Measurements from ENCODE around the gene ATXN1.
A peak's percentile ranks its signal among the peaks of the same experiment; 100 is the strongest.

The ATXN1 gene

DNA sequence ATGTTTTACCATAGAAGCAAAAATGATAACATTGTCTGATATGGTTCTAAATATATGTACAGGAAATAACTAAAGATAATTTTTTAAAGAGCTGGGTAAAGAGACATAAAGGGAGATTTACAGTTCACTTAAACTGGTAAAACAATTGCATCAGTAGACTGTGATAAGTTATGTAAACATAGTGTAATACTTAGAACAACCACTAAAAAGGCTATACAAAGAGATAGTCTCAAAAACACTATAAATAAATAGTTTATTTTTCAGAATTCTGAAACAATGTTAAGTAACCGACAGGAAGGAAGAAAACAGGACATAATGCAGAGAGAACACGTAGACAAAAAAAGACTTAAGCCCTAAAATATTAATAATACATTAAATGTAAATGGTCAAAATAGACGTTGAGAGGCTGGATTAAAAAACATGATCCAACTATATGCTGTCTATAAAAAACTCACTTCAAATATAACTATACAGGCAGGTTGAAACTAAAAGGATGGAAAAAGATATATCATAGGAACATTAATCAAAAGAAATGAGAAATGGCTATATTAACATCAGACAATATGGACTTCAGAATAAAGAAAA, 32.7 kb upstream of the ATXN1 start:
- TF ChIP-seq GATA3 (IDR thresholded peaks at IDR 0.05; ENCODE audit: low read depth, low read length) (no peak), GATA2 (IDR thresholded peaks at IDR 0.05; ENCODE audit: low read depth, low read length) (no peak)

DNA sequence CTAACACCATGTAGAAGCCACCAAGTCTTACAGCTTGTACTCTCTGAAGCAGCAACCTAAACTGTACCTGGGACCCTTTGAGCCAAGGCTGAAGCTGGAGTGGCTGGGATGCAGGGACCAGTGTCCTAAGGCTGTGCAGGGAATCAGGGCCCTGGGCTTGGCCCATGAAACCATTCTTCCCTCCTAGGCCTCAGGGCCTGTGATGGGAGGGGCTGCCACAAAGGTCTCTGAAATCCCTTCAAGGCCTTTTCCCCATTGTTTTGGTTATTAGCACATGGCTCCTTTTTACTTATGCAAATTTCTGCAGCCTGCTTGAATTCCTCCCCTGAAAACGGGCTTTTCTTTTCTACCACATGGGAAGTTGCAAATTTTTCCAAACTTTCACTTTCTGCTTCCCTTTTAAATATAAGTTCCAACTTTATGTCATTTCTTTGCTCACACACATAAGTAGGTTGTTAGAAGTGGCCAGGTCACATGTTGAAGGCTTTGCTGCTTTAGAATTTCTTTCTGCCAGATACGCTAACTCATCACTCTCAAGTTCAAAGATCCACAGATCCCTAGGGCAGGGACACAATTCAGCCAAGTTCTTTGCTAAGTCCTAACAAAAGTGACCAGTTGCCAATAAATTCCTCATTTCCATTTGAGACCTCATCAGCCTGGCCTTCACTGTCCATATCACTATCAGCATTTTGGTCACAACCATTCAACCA, 28.2 kb upstream of the ATXN1 start:
- TF ChIP-seq GATA3 (IDR thresholded peaks at IDR 0.05; ENCODE audit: low read depth, low read length) (no peak), GATA2 (IDR thresholded peaks at IDR 0.05; ENCODE audit: low read depth, low read length) (no peak)

DNA sequence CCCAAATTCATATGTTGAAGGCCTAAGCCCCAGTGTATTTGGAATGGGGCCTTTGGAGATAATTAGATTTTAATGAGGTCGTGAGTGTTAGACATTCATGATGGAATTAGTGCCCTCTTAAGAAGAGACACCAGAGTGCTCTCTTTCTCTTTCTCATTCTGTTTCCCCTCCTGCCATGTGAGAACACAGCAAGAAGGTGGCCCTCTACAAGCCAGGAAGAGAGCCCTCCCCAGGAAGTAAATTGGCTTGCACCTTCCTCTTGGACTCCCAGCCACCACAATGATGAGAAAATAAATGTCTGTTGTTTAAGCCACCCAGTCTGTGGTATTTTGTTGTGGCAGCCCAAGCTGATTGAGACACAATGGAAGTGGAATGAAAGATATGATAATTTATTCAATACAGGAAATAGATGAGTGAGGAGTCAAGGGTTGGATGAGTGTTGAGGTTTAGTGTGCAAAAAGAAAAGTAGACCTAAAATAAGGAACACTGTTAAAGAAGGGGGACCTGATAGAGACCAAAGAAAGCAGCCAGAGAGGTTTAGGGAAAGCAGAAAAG, 25.9 kb upstream of the ATXN1 start:
- TF ChIP-seq GATA2 (IDR thresholded peaks at IDR 0.05; ENCODE audit: low read depth, low read length) (no peak), GATA3 (IDR thresholded peaks at IDR 0.05; ENCODE audit: low read depth, low read length) (no peak)

DNA sequence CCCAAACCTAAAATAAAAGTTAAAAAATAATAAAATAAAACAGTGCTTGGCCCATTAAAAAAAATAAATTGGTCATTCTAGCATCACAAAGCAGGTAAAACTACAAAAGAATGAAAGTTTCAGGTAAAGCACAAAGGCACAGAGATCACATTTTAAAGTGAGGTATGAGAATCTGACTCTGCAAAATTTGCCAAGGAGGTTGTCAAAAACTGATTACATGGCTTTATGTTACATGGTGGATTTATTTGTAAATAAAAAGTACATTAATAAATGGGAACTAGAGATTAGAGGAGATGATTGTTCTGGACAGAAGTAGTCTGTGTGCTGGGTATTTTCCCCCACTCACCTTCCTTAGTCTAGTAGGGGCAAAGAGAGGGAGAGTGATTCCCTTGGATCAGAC, 24.2 kb upstream of the ATXN1 start:
- TF ChIP-seq GATA2 (IDR thresholded peaks at IDR 0.05; ENCODE audit: low read depth, low read length) (no peak), GATA3 (IDR thresholded peaks at IDR 0.05; ENCODE audit: low read depth, low read length) (no peak)

DNA sequence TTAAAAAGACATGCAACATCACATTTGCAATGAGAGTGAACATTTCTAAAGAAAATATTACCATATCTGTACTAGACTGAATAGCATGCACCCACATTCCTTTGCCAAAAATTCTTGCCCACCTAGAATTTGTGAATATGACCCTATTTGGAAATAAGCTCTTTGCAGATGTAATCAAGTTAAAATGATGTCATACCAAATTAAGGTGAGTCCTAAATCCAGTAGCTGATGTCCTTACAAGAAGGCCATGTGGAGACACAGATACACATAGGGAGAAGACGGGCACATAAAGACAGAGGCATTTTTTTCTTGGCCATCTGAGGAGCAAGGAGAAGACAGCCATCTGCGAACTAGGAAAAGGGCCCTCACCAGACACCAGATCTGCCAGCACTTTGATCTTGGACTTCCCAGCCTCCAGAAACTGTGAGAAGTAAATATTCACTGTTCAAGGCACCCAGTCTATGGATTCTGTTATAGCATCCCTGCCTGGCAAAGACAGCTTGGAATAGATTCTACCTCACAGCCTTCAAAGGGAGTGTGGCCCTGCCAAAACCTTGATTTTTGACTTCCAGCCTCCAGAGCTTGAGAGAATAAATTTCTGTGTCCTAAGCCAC, 22.8 kb upstream of the ATXN1 start:
- no peak for TF ChIP-seq GATA2 (IDR thresholded peaks at IDR 0.05; ENCODE audit: low read depth, low read length)
- no peak for TF ChIP-seq GATA3 (IDR thresholded peaks at IDR 0.05; ENCODE audit: low read depth, low read length)

DNA sequence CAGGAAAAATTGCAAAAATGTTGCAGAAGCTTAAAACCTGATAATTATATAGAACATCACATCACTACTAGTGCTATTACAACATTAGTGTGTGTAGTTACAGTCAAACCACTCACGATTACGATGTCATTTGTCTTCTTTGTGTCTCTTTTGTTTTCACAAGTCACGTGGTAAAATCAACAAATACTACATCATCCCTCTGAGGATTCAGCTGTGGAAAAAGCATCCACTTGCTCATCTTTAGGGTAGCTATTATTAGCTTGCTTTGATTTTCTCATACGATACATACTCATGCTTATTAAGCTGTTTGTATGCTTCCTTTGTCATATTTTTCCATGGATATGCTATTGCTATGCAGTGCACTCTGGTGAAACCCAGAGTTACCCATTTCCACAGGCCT, 22.2 kb upstream of the ATXN1 start:
- TF ChIP-seq GATA3 (IDR thresholded peaks at IDR 0.05; ENCODE audit: low read depth, low read length) (no peak), GATA2 (IDR thresholded peaks at IDR 0.05; ENCODE audit: low read depth, low read length) (no peak)

DNA sequence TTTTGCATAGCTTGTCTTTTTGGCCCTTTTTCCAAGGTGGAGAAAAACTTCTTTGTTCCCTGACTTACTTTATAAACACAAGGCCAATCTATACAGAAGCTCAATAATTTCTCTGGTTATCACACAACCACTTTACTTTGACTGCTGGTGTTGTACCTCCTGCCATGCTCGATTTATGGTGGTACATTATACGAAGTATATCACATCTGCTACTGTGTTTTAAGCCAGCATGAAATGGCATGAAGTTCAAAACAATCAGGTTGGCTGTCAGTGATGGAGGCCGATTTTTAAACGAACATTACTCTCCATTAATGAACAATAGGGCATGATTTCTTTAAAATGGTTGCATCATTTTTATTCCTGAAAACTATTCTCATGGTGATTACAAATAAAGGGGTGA, 21.0 kb upstream of the ATXN1 start:
- TF ChIP-seq GATA2 (IDR thresholded peaks at IDR 0.05; ENCODE audit: low read depth, low read length), result no peak
- no peak for TF ChIP-seq GATA3 (IDR thresholded peaks at IDR 0.05; ENCODE audit: low read depth, low read length)

DNA sequence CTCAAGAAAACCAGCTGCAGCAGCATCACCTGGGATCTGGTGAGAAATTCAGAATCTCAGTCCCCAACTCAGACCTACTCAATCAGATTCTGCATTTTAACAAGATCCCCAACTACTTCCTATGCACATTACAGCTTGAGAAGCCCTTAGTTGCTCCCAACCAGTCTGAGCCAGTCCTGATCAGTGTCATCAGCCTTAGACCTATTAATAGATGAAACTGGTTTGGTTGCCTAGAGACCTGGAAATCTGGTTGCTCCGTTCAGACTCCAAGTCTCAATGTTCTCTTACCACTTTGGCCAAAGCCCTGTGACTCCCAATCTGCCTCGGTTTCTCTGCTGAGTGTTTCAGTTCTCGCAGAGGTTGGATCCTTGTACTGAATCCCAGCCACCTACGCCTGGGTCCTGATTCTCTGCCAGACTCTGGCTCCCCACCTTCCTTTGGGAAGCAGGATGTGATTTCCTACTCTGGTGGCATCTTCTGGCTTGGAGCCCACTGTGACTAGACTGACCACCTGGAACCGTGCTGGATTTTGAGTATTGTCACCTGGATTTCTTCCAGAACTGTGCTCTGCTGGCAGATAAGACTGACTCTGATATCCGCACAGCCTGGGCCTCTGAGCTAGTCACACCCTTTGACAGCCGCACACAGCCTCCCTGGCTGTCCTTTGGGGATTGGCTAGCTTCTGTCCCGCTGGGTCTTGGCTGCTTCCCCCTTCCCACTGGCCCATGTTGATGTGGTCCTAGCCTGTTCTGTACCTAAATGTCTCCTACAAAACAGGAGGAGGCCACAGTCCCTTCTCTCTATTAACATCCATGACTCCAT, 20.3 kb upstream of the ATXN1 start:
- TF ChIP-seq GATA2 (IDR thresholded peaks at IDR 0.05; ENCODE audit: low read depth, low read length) (no peak), GATA3 (IDR thresholded peaks at IDR 0.05; ENCODE audit: low read depth, low read length) (no peak)

DNA sequence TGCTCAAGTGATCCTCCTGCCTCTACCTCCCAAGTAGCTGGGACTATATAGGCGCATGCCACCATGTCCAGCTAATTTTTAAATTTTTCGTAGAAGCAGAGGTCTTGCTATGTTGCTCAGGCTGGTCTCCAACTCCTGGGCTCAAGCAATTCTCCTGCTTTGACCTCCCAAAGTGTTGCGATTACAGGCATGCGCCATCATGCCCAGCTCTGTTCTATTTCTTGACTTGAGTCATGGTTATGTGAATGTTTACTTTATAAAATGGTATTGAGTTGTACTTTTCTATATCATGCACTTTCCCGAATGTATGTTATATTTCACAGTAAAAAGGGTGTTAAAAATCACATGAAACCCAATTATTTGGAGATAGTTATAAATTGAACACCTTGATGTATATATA, 17.3 kb upstream of the ATXN1 start:
- TF ChIP-seq GATA2 (IDR thresholded peaks at IDR 0.05; ENCODE audit: low read depth, low read length), result no peak
- no peak for TF ChIP-seq GATA3 (IDR thresholded peaks at IDR 0.05; ENCODE audit: low read depth, low read length)

DNA sequence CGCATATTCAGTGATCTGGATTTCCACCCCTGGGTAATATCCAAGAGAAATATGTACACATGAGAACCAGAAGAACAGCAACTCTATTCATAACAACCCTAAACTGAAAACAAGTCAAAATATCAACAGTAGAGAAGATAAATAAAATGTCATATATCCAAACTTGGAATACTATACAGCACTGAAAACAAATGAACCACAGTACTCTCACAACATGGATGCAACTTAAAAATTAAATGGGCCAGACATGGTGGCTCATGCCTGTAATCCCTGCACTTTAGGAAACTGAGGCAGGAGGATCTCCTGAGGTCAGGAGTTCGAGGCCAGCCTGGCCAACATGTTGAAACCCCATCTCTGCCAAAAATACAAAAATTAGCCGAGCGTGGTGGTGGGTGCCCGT, 16.5 kb upstream of the ATXN1 start:
- TF ChIP-seq GATA2 (IDR thresholded peaks at IDR 0.05; ENCODE audit: low read depth, low read length), result no peak

DNA sequence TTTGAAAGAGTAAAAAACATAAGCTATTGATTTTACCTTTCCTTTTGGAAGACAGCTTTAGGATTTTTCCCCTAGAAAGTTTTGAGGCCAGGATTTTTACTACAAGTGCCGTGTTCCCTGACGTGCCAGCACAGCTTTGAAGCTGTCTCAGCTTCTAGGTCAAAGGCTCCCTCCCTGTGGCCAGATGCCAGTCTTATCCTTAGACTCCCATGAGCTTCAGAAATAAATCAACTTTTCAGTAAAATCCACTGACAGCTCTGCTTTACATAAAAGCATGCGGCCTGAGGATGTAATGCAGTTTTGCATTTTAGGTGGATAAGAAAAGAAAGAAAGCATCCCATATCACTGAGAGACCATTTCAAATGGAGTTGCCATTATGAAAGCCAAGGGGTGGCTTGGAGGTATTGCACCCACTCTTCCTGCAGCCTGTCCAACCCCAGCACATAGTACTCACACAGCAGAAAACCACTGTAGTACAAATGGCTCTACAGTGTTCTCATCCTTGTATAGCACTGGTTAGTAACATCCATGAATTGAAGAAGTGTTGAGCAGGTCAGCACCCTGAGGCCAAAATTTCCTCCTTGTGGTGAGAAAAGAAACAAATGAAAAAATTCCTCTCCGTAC, 15.2 kb upstream of the ATXN1 start:
- TF ChIP-seq GATA2 (IDR thresholded peaks at IDR 0.05; ENCODE audit: low read depth, low read length) (no peak), GATA3 (IDR thresholded peaks at IDR 0.05; ENCODE audit: low read depth, low read length) (no peak)

DNA sequence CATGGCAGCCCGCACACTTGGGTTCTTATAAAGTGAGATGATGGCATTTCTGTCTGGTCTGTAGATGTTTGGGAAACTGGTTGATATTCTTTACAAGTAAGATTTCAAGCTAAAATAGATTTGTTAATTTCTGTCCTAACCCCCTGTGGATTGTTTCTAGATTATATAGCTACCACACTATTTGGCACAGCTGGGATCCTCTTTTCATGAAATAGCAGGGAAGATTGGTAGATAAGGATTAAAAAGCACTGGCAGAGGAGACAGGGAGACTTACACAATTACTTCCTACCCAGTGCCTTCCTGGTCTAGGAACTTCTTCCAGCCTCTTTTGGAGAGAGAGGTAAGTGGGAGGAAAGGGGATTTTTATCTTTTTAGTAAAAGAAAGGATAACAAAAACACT, 13.2 kb upstream of the ATXN1 start:
- TF ChIP-seq GATA3 (IDR thresholded peaks at IDR 0.05; ENCODE audit: low read depth, low read length), result 0 out of 2 replicates have a peak, but pooled peaks have one; percentile 23
- TF ChIP-seq GATA2 (IDR thresholded peaks at IDR 0.05; ENCODE audit: low read depth, low read length), result peak; percentile 49; the same call in 1 of the 2 replicates

DNA sequence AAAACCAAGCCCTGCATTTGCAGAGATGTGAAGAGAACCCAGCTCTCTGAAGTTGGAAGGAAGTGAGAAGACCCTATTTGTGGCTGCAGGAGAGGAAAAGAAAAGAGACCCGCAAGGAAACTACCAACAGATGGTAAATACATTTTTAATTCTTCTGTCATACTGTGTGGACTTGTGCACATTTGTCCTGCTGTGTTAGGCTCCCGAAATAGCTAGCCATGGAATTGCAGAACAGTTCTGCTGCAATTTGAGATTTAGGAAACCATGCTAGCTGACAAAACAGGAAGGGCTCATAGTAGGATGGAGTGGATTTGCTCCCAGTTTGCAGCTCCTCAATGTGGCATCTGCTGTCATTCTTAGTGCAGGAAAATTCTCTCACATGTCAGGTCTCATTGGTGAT, 12.1 kb upstream of the ATXN1 start:
- TF ChIP-seq GATA2 (IDR thresholded peaks at IDR 0.05; ENCODE audit: low read depth, low read length), result no peak
- no peak for TF ChIP-seq GATA3 (IDR thresholded peaks at IDR 0.05; ENCODE audit: low read depth, low read length)
